GM18870 (cell line): ENCODE measurements around the gene FAM98B.

Experiments
- ATAC-seq: cut with Tn5 transposase; IDR thresholded peaks from one replicate; pipeline ENCODE4 v1.9.1; 2021; ENCODE audit warnings: moderate library complexity; ENCODE audit not compliant: unreplicated experiment

The FAM98B gene

DNA sequence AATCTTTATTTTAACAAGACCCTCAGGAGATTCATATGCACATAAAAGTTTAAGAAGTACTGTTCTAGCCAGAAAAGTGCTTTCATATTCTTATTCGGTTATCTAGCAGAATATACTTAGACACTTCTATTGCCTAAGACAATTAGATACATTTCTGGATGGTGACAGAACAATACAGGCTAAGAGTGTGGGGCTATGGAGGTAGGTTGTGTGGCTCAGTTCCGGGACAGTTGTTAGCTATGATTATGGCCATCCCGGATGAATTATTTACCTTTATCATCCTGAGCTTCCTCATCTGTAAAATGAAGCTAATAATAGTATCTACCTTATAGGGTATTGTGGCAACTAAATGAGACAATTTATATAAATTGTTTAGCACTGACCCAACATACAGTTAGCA lies 6.6 kb downstream of the FAM98B start:
- ATAC-seq, result no peak

DNA sequence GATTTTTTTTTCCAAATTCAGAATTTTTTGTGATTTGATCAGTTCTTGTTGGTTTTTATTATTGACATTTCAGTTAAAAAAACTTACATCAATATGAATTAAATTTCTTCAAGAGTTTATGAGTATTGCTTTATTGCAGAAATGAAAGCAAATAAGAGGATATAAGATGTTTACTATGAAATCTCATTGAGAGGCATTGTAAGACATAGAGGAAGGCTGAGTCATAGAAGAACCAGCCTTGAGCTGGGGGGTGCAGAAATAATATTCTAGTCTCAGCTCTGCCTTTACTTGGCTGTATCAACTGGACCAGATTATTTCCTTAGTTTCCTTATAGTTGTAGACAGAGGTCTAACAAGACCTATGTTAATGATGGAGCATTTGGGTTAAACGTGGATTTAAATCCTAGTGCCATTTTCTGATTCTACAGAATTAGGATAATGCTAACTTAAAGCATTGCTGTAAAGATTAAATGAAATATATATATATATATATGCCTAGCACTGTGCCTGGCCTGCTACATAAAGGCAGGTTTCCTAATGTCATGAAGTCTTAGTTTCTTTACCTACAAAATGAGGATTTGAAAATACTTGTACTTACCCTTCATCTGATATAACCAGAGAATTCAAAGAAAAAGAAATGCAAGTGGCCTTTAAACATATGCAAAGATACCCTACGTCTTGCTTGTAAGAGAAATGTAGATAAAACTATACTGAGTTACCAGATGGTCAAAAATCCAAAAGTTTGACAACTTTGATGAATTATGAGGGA lies 7.3 kb downstream of the FAM98B start:
- ATAC-seq, result peak; percentile 63

DNA sequence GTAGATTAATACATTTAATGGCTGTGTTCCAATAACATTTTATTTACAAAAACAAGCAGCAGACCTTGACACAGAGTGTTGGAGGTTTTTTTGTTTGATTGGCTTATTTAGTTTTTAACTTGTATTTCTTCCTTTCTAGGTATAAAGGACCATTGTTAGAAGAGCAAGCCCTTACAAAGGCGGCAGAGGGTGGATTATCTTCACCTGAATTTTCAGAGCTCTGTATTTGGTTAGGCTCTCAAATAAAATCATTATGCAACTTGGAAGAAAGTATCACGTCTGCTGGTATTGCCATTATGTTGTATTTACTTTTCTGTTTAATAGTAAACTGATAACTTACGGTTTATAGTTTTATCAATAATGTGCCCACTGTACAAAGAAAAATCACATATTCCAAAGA lies 10.0 kb downstream of the FAM98B start:
- ATAC-seq, result no peak

DNA sequence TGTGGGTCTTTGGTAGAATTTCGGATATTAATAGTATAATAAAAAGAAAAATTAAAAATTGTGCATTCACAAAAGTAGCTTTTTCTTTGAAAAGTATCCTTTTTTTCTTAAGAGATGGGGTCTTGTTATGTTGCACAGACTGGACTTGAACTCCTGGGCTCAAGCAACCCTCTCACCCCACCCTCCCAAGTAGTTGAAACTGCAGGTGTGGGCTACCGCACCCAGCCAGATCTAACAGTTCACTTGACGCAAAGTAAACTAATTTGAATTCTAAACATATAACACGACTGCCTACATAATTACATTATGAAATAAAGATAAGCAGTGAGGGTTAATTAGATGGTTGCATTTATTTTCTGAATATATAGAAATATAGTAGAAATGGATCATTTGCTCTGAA lies 10.7 kb downstream of the FAM98B start:
- no peak for ATAC-seq

DNA sequence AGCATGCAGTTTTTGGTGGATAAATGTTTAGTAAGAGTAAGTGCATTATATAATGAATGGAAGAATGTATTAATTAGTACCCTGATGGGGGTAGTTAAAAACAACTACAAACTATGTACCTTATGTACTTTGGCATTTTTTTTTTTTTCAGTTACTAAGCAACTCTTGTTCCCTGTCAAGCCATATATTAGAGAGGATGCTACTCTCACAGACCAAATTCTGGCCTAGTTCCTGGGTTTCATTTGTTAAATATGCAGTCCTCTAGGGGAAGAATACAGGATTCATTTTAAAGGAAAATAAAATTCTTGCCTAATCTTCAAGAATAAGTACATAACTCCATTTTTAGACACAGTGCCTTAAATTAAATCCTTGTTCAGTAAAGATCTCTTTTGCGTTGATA lies 16.9 kb downstream of the FAM98B start:
- no peak for ATAC-seq

DNA sequence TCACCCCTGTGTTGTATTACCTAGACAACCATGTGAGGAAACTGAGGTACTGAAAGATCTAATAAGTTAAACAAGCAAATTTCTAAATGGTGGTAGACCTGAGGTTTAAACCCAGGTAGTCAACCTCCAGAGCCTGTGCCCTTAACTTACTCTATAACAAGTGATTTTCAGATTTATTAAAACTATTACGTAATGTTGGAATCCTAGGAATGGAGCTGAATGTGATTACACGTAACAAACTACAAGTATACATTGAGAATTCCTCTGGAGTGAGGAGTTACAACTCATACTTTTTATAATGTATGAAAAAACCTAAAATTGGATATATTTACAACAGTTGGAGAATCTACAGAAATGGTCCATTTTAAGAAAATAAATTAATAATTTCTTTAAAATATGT lies 18.0 kb downstream of the FAM98B start:
- no peak for ATAC-seq

DNA sequence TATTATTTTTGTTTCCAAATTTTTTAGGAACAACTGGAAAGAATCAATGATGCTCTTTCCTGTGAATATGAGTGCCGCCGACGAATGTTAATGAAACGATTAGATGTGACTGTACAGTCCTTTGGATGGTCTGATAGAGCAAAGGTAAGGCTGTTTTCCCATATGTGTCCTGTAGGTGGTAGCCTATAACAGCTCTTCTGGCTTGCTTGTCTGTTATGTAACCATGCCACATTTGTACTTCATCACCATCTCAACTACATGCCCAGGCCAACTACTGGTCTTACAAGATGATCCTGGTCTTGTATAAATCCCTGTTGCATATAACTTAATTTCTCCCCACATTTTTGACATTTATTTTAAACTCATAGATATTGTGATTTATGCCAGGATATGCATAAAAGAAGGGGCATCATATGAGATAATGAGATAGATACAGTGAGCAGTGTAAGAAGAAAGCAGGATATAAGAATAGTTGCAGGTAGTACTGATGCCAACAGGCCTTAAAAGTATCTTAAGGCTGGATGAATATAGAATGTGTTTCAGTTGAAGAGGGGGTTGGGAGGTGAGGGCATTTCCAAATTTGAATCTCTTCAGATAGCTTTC lies 20.3 kb downstream of the FAM98B start:
- ATAC-seq, result peak; percentile 92

DNA sequence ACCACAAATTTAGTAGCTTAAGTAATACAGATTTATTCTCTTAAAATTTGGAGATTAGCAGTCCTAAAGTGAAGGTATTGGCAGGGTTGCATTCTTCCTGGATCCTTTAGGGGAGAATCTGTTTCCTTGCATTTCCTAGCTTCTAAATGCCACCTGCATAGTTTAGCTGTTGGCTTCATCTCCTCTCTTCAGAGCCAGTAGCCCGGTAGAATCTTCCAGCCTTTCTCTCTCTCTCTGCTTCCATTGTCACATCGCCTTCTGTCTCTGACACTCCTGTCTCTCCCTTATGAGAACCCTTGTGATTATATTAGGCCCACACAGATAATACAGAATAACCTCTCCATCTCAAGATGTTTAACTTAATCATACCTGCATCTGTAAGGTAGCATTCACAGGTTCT lies 21.4 kb downstream of the FAM98B start:
- ATAC-seq, result no peak

DNA sequence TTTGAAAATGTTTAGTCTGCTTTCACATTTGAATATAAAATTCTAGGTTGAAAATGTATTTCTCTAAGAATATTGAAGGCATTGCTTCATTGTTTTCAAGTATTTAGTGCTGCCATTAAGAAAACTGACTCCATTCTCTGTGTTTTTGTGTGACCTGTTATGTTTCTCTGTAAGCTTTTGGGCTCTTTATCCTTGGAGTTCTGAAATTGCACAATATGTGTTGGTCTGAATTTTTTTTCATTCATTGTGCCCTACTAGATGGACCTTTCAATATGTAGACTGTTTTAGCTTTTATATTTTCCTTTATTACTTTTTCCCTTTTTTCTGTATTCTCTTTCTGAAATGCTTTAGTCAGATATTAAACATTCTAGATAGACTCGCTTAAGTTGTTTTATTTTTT lies 22.2 kb downstream of the FAM98B start:
- no peak for ATAC-seq

DNA sequence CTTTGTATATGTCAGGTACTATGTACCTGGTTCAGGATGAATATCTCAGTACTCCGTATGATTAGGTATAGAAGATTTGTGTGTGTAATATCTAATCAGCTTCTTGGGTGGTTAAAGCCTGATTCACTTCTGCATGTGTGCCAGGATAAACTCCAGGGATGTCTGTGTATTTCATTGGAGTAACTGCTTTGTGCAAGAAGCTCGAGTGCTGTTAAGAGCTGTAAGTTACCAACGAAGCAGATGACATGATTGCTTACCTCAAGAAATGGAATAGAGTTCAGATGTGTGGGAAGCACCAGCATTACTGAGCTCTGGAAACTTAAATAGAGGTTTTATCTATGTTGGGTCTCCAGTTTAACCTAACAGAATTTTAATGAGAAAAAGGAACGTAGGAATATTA lies 23.7 kb downstream of the FAM98B start:
- no peak for ATAC-seq

DNA sequence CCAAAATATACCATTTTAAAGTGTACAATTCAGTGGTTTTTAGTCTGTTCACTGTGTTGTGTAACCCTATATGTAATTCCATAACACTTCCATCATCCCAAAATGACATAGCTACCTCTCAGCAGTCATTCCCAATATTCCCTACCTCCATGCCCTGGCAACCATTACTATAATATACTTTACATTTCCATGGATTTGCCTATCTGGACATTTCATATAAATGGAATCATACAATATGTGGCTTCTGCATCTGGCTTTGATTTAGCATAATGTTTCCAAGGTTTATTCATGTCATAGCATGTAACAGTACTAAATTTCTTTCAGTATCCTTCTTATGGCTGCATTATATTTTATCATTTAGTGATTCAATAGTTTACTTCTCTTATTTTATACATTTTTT lies 25.3 kb downstream of the FAM98B start:
- no peak for ATAC-seq

DNA sequence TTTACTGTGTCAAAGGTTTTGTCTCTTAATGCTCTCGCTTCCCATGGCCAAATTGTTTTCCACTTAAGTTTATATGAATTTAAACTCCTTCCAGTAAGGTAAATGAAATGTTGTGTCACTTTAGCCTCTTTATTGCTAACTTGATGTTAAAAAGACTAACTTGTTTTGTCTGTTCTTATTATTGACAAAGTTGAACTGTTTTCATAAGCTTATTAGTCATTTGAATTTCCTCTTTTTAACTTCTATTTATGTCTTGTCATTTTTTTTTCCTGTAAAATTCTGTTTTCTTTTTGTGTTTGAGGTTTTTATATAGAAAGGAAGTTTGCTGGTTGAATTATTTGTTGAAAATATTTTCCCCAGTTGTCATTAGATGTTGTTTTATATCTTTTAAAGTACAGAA lies 25.8 kb downstream of the FAM98B start:
- ATAC-seq, result no peak

DNA sequence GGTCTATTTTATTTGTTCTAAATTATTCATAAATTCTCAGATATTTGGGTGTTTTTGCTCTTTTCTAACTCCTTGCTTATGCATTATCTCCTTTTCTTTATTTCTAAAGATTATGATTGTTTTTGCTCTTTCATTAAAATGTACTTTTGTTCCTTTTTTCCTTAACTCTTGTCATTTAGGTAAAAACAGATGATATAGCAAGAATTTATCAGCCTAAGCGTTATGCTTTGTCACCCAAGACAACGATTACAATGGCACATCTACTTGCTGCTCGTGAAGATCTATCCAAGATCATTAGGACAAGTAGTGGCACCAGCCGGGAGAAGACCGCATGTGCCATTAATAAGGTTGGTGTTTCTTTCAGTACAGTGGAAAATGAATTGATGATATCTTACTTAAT lies 27.2 kb downstream of the FAM98B start:
- ATAC-seq, result no peak

DNA sequence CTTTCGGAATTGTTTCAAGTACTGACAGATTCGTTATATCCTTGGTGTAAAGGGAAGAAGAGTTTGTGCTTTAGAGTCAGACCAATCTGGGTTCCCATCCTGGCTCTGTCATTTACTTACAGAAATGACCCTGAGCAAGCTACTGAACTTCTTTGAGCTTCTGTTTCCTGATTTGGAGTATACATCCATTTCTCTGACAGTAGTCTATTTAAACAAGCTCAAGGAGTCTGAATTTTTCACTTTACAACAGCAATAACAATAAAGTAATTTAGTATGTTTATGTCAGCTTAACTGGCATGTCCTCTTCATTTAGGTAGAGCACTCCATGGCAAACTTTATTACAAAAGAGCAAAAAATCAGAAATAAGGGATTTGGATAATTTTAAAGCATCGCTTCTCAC lies 27.8 kb downstream of the FAM98B start:
- ATAC-seq, result no peak

DNA sequence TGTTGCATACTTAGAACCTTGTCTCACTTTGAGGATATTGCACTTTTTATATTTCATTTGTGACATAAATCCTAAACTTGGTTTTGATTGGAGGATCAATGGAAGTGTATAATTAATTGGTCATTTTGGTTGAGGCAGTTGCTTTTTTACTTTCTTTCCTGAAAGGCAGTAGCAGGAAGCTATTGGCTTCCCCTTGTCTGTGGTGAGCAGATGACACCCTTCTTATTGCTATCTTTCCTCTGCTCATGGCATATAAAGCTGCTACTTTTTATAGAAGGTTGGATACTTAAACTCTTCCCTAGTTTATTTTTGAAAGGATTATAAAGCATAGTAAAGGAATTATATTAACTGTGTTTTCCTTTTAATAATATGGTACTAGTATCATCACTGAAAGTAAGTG lies 28.6 kb downstream of the FAM98B start:
- ATAC-seq, result no peak

DNA sequence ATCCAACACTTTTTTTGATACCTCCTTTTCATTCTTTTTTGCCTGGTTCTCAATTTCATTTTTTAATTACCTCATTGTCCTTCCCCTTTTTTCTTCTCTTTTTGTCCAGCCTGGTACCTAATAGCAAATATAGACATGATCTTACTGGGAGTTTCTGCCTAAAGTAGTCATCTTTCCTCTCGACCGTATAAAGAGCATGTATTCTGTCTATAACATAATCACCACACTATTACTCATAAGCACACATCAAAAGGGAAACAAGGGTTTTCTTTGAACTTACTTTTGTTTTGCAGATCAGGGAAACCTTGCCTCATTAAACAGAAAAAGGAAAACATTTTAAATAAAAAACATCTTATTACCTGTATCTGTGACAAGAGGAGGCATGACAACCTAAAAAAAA lies 33.0 kb downstream of the FAM98B start:
- ATAC-seq, result no peak

DNA sequence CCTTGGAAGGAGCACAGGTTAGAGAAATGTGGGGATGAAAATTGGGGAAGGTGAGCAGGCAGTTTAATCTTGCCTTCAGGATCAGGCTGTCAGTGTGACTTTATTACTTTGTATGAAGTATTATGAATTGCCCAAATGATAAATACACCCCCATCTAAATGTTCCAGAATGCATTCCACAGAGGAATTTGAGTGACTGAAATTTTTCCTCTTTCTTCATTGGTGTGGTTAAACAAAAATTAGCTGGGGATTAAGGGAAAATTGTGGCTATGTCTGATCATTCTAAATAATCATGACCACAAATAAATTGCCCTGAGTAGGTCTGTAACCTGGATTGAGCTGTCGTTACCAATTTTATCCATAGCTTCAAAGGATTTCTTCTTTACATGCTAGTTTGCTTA lies 33.5 kb downstream of the FAM98B start:
- ATAC-seq, result no peak

DNA sequence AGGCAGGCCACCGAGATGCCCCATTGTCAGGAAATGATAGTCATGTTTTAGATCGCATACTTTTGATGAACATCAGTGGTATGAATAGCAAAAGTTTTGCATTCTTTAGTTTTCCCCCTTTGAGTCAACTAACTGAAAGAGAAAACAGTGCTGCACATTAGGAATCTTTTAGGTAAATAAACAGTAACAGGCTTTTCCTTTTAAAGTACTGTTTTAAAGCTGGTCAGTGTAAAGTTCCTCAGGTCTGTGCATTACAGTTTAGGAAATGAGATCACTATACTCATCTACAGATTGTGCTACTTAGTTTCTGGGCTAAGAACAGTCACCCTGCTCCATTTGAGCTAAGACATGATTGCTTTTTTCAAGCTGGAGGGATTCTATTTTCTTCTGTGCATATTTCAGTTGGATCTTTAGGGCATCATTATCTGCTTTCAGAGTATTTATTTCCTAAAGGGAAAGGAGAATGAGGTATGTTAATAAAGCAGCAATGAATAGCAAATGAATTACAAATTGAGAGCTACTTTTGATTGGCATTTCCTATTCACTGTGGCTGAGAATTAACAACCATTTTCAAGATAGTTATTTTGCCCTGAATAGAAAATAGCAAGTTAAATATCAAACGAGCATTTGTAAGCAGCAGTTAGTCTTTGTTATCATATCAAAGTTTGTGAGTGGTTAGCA lies 36.5 kb downstream of the FAM98B start:
- ATAC-seq, result no peak

DNA sequence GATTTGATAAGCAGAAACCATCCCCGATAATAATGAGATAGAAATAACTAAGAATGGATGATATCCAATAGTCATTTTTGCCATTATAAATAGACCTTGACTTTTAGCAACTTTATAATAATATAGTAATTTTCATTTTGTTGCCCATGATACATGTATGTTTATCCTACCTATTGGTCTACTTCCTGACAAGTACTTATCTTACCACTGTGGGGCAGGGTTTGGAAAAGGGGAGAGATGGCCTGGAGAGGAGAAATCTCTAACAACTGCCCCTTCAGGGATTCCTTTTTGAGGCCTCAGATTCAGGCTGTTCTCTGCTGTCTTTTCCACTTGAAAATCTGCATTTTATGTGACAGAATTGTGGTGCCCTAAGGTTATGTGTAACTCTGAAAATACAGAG lies 42.2 kb downstream of the FAM98B start:
- no peak for ATAC-seq

DNA sequence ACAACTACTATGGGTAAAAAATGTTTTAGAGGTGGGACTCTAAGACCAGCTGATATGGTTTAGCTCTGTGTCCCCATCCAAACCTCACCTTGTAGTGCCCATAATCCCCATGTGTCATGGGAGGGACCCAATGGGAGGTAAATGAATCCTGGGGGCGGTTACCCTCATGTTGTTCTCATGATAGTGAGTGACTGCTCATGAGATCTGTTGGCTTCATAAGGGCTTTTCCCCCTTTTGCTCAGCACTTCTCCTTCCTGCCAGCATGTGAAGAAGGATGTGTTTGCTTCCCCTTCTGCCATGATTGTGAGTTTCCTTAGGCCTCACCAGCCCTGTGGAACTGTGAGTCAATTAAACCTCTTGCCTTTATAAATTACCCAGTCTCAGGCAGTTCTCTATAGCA lies 45.7 kb downstream of the FAM98B start:
- no peak for ATAC-seq

DNA sequence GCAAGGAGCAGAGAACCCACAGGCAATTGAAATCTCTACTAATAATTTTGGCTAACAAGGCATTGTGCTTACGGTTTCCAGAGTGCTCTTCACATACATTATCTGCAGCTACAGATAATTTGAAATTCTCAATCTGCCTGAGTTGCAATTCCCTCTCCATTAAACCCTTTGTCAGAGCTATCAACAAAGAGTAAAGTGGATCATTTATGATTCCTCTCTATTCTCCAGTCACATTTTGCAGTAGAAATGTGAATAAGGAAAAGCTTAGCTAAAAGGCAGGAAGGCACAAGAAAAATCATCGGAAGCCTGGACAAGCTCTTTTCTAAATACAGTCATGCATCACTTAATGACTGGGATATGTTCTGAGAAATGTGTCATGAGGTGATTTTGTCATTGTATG lies 49.6 kb downstream of the FAM98B start:
- no peak for ATAC-seq

DNA sequence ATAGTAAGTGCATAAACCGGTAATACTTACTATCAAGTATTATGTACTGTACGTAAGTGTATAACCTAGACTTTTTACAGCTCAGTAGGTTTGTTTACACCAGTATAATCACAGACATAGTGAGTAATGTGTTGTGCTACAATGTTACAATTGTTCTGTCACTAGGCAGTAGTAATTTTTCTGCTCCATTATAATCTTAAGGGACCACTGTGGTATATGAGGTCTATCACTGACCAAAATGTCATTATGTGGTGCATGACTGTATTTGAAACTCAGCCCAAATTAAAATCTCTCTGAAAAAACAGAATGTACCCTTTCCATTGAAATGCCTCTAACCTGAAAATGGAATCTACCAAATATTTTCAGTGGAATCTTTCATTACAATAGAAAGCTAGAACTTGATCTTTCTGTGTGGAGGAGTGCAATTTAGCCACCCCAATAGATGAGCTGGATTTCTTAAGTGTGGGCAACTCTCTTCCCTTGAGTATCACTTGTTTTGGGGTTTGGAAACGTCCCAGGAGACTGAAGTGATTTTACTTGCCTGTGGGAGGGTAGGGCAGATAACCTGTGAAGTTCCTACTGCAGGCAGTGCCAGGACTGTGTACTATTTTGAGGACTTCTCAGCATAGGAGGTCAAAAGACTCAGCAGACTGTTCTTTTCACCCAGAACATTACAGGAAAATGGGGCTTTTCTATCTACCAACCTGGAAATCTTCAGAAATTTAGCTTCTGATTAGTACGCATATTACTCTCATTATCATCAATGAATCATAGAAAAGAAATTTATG lies 50.9 kb downstream of the FAM98B start:
- no peak for ATAC-seq
